Tibial artery (tissue), 4 donors: Measurements from ENCODE around the gene BCKDK.

Experiments used
- DNase-seq, 2 donors: peaks; one replicate each; pipeline ENCODE4 v3.0.0-alpha.2; 2019
- H3K27ac ChIP-seq, 2 donors: fragments of 200-600 bp; sonication (generic) in 1 of 2; 1 replicate in 1 of 2; 2 replicates in 1 of 2; pipeline ENCODE4 v1.5.1; 2018 to 2019; ENCODE audit warnings: mild to moderate bottlenecking in 1 of 2
- H3K27me3 ChIP-seq, 2 donors: fragments of 200-600 bp; sonication (generic) in 1 of 2; one replicate each; pipeline versions ENCODE4 v1.5.1 to v1.6.0; 2016 to 2019
- H3K36me3 ChIP-seq, 3 donors: fragments of 200-600 bp; sonication (generic) in 2 of 3; one replicate each; pipeline ENCODE4 v1.5.1; 2016 to 2019; ENCODE audit warnings: mild to moderate bottlenecking in 2 of 3
- H3K4me1 ChIP-seq, 4 donors: fragments of 200-600 bp; sonication (generic) in 2 of 4; 1 replicate in 3 of 4; 2 replicates in 1 of 4; pipeline ENCODE4 v1.5.1; 2016 to 2019
- H3K4me3 ChIP-seq, 2 donors: fragments of 200-600 bp; sonication (generic) in 1 of 2; 1 replicate in 1 of 2; 2 replicates in 1 of 2; pipeline ENCODE4 v1.5.1; 2018 to 2019; ENCODE audit warnings: mild to moderate bottlenecking in 2 of 2
- H3K9me3 ChIP-seq, 3 donors: fragments of 200-600 bp; sonication (generic) in 1 of 3; one replicate each; pipeline ENCODE4 v1.5.1; 2016 to 2019
- intact Hi-C: fragments of 100-400 bp; cut with DNase I; formaldehyde crosslinking; loops from one replicate; pipeline ENCODE4 v1.15.0; 2023; ENCODE audit warnings: low total_unique reads
- TF ChIP-seq, protein P1 (sequence below), 2 experiments: fragments of 200-600 bp in 1 of 2; fragments of 450-650 bp in 1 of 2; IDR thresholded peaks; one replicate each; pipeline ENCODE4 v1.5.1; 2017 to 2019; ENCODE audit warnings: antibody characterized with exemption in 2 of 2, mild to moderate bottlenecking in 1 of 2, moderate library complexity in 1 of 2

Gene BCKDK

GRCh38 chr16:31084584-31085302, 23.4 kb upstream of the BCKDK start:
- H3K27me3 ChIP-seq: no peaks in the 10 kb centered on the region
- peaks cover 15 to 98% (median 80%) of the 10 kb centered on the region in 3 donors for H3K36me3 ChIP-seq
- no peak for DNase-seq
- H3K9me3 ChIP-seq: no peaks in the 10 kb centered on the region
- intact Hi-C loops: no loop called here
- H3K27ac ChIP-seq: no peak overlapping the region
- peaks cover 0 to 12% (median 7%) of the 10 kb centered on the region in 4 donors for H3K4me1 ChIP-seq
- H3K4me3 ChIP-seq: no peak overlapping the region
- TF ChIP-seq, protein P1, sequence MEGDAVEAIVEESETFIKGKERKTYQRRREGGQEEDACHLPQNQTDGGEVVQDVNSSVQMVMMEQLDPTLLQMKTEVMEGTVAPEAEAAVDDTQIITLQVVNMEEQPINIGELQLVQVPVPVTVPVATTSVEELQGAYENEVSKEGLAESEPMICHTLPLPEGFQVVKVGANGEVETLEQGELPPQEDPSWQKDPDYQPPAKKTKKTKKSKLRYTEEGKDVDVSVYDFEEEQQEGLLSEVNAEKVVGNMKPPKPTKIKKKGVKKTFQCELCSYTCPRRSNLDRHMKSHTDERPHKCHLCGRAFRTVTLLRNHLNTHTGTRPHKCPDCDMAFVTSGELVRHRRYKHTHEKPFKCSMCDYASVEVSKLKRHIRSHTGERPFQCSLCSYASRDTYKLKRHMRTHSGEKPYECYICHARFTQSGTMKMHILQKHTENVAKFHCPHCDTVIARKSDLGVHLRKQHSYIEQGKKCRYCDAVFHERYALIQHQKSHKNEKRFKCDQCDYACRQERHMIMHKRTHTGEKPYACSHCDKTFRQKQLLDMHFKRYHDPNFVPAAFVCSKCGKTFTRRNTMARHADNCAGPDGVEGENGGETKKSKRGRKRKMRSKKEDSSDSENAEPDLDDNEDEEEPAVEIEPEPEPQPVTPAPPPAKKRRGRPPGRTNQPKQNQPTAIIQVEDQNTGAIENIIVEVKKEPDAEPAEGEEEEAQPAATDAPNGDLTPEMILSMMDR (IDR thresholded peaks at IDR 0.05): no peak

DNA sequence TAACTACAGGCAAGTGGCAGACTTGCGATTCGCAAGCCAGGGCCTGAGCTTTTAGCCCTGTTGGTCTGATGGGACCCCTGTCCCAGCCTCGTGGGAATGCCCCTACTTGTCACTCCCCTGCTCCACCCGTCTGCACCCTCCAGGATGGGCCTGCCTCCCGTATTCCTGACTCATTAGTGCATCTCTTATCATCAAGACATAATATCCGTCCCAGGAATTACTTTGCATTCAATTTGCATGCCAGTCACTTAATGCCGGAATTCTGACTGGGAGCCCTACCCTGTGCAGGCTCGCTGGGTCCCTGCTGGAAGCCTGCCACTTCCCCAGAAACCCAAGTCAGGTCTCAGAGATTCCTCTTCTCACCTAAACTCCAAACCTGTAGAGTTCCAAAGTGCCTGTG, 22.8 kb upstream of the BCKDK start:
- H3K4me1 ChIP-seq: peaks cover 0 to 12% (median 7%) of the 10 kb centered on the region in 4 donors
- no peak overlapping the region for H3K27ac ChIP-seq
- TF ChIP-seq, protein P1 (IDR thresholded peaks at IDR 0.05): no peak
- peaks cover 10 to 97% (median 75%) of the 10 kb centered on the region in 3 donors for H3K36me3 ChIP-seq
- no peaks in the 10 kb centered on the region for H3K27me3 ChIP-seq
- no peaks in the 10 kb centered on the region for H3K9me3 ChIP-seq
- no peak for DNase-seq
- no peak overlapping the region for H3K4me3 ChIP-seq
- intact Hi-C loops: no loop called here

GRCh38 chr16:31085873-31086628, 22.1 kb upstream of the BCKDK start:
- peaks cover 7 to 97% (median 75%) of the 10 kb centered on the region in 3 donors for H3K36me3 ChIP-seq
- H3K27ac ChIP-seq: no peak overlapping the region
- no peak for DNase-seq
- H3K9me3 ChIP-seq: no peaks in the 10 kb centered on the region
- intact Hi-C loops: no loop called here
- H3K4me1 ChIP-seq: peaks cover 0 to 12% (median 7%) of the 10 kb centered on the region in 4 donors
- no peaks in the 10 kb centered on the region for H3K27me3 ChIP-seq
- no peak overlapping the region for H3K4me3 ChIP-seq
- TF ChIP-seq, protein P1 (IDR thresholded peaks at IDR 0.05): no peak

- Histone ChIP-seq H3K4me3 (no peak overlapping the region), H3K9me3 (no peaks in the 10 kb centered on the region), H3K27ac (no peak overlapping the region), H3K36me3 (peaks cover 3 to 97% (median 74%) of the 10 kb centered on the region in 3 donors), H3K4me1 (peaks cover 0 to 10% (median 6%) of the 10 kb centered on the region in 4 donors), H3K27me3 (no peaks in the 10 kb centered on the region)
- TF ChIP-seq, protein P1 (IDR thresholded peaks at IDR 0.05): no peak
- no peak for DNase-seq
- intact Hi-C loops: no loop called here
Observed at GRCh38 chr16:31086629-31086906, 21.6 kb upstream of the BCKDK start.

DNA sequence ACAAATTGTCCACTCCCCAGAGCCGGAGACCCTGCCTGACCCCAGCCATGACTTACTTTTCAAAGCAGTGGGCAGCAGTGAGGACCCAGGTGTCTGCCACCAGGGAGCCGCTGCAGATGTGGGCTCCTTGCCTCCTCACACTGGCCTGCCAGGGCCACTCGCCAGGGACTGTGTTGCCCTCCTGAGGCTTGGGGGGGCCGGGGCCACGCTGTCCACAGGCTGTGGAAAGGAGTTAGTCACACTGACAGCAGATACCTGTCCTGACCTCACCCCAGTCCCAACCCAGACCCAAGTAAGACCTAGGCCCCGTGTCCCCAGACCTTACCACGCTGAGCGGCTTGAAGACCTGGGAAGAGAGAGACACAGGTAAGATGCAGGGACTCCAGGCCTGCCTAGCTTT, 20.7 kb upstream of the BCKDK start:
- Histone ChIP-seq H3K27ac (no peak overlapping the region), H3K9me3 (no peaks in the 10 kb centered on the region), H3K4me1 (peaks cover 0 to under 1% (median under 1%) of the 10 kb centered on the region in 4 donors), H3K27me3 (no peaks in the 10 kb centered on the region), H3K36me3 (peaks cover 3 to 88% (median 72%) of the 10 kb centered on the region in 3 donors), H3K4me3 (no peak overlapping the region)
- TF ChIP-seq, protein P1 (IDR thresholded peaks at IDR 0.05): no peak
- intact Hi-C loops: no loop called here
- no peak for DNase-seq
